ENCODE data around the gene IFNB1.

The IFNB1 gene

GRCh38 chr9:21039302-21039701, 38.4 kb downstream of the IFNB1 start:
- H3K4me1 Mint-ChIP-seq: peaks cover 2% of the 10 kb centered on the region
- H3K9me3 Mint-ChIP-seq: peaks cover 2% of the 10 kb centered on the region
- no peak overlapping the region for H3K27ac Mint-ChIP-seq
- no peak for DNase-seq (ENCODE audit: low spot score in 2 of 2)
- no peak for ATAC-seq (ENCODE audit: low read depth)
- no peak overlapping the region for H3K4me3 Mint-ChIP-seq
- no peaks in the 10 kb centered on the region for H3K36me3 Mint-ChIP-seq
- no peaks in the 10 kb centered on the region for H3K27me3 Mint-ChIP-seq

GRCh38 chr9:21037278-21037677, 40.5 kb downstream of the IFNB1 start:
- H3K27ac Mint-ChIP-seq: no peak overlapping the region
- no peak for DNase-seq (ENCODE audit: low spot score in 2 of 2)
- no peaks in the 10 kb centered on the region for H3K36me3 Mint-ChIP-seq

GRCh38 chr9:21031808-21032183, 45.9 kb downstream of the IFNB1 start:
- H3K27me3 Mint-ChIP-seq: no peaks in the 10 kb centered on the region
- ATAC-seq (ENCODE audit: low read depth) (no peak), DNase-seq (ENCODE audit: low spot score in 2 of 2) (no peak)
- peaks cover 6% of the 10 kb centered on the region for H3K4me1 Mint-ChIP-seq
- no peaks in the 10 kb centered on the region for H3K36me3 Mint-ChIP-seq
- H3K9me3 Mint-ChIP-seq: no peaks in the 10 kb centered on the region
- H3K4me3 Mint-ChIP-seq: no peak overlapping the region
- no peak overlapping the region for H3K27ac Mint-ChIP-seq

More at GRCh38 chr9:21037278-21037677, 40.5 kb downstream of the IFNB1 start:
- H3K4me3 Mint-ChIP-seq: no peak overlapping the region
- H3K4me1 Mint-ChIP-seq: peaks cover 4% of the 10 kb centered on the region
- ATAC-seq (ENCODE audit: low read depth): no peak
- H3K9me3 Mint-ChIP-seq: no peaks in the 10 kb centered on the region
- no peaks in the 10 kb centered on the region for H3K27me3 Mint-ChIP-seq

- H3K4me3 Mint-ChIP-seq: peak within 1 kb of the TSS; percentile 75
- ATAC-seq (ENCODE audit: low read depth) (peak; percentile 82), DNase-seq (ENCODE audit: low spot score in 2 of 2) (peak; percentile 23 to 46)
- H3K36me3 Mint-ChIP-seq: no peaks in the 10 kb centered on the region
- no peaks in the 10 kb centered on the region for H3K9me3 Mint-ChIP-seq
- H3K27ac Mint-ChIP-seq: no peak within 1 kb of the TSS
- no peaks in the 10 kb centered on the region for H3K27me3 Mint-ChIP-seq
- H3K4me1 Mint-ChIP-seq: peaks cover 6% of the 10 kb centered on the region
Observed at GRCh38 chr9:21031091-21031807, 46.5 kb downstream of the IFNB1 start, which contains the start of gene HACD4. HACD4 (minus strand) TSS chr9:21031640; CDS start chr9:21031590, 50 bp downstream.

GRCh38 chr9:21030389-21031035, 47.2 kb downstream of the IFNB1 start:
- Mint-ChIP-seq H3K4me3 (no peak overlapping the region), H3K9me3 (no peaks in the 10 kb centered on the region), H3K36me3 (no peaks in the 10 kb centered on the region), H3K4me1 (peaks cover 6% of the 10 kb centered on the region), H3K27ac (no peak overlapping the region), H3K27me3 (no peaks in the 10 kb centered on the region)
- DNase-seq (ENCODE audit: low spot score in 2 of 2) (no peak), ATAC-seq (ENCODE audit: low read depth) (peak; percentile 59)

- Mint-ChIP-seq H3K27me3 (no peaks in the 10 kb centered on the region), H3K27ac (no peak overlapping the region), H3K4me1 (peaks cover 6% of the 10 kb centered on the region), H3K9me3 (no peaks in the 10 kb centered on the region), H3K4me3 (no peak overlapping the region), H3K36me3 (no peaks in the 10 kb centered on the region)
- ATAC-seq (ENCODE audit: low read depth) (no peak), DNase-seq (ENCODE audit: low spot score in 2 of 2) (no peak)
Observed at GRCh38 chr9:21029661-21030060, 48.1 kb downstream of the IFNB1 start.

- H3K27me3 Mint-ChIP-seq: no peaks in the 10 kb centered on the region
- peak overlapping the region; percentile 84 for H3K27ac Mint-ChIP-seq
- no peak for ATAC-seq (ENCODE audit: low read depth)
- no peak overlapping the region for H3K4me3 Mint-ChIP-seq
- peaks cover 4% of the 10 kb centered on the region for H3K36me3 Mint-ChIP-seq
- H3K4me1 Mint-ChIP-seq: peaks cover 6% of the 10 kb centered on the region
- DNase-seq (ENCODE audit: low spot score in 2 of 2): no peak
- no peaks in the 10 kb centered on the region for H3K9me3 Mint-ChIP-seq
Observed at GRCh38 chr9:21028466-21028865, 49.3 kb downstream of the IFNB1 start.

GRCh38 chr9:21027295-21027694, 50.4 kb downstream of the IFNB1 start:
- ATAC-seq (ENCODE audit: low read depth) (no peak), DNase-seq (ENCODE audit: low spot score in 2 of 2) (no peak)
- Mint-ChIP-seq H3K36me3 (peaks cover 6% of the 10 kb centered on the region), H3K4me1 (peaks cover 2% of the 10 kb centered on the region), H3K4me3 (no peak overlapping the region), H3K27me3 (no peaks in the 10 kb centered on the region), H3K9me3 (no peaks in the 10 kb centered on the region), H3K27ac (no peak overlapping the region)

Measured in memory B cell (primary cell).